GM21825 (cell line): ENCODE measurements around the gene MLYCD.

ENCODE experiments used
- ATAC-seq: cut with Tn5 transposase; IDR thresholded peaks from one replicate; pipeline ENCODE4 v1.9.1; 2021; ENCODE audit warnings: mild to moderate bottlenecking, moderate library complexity; ENCODE audit not compliant: unreplicated experiment

Gene MLYCD

DNA sequence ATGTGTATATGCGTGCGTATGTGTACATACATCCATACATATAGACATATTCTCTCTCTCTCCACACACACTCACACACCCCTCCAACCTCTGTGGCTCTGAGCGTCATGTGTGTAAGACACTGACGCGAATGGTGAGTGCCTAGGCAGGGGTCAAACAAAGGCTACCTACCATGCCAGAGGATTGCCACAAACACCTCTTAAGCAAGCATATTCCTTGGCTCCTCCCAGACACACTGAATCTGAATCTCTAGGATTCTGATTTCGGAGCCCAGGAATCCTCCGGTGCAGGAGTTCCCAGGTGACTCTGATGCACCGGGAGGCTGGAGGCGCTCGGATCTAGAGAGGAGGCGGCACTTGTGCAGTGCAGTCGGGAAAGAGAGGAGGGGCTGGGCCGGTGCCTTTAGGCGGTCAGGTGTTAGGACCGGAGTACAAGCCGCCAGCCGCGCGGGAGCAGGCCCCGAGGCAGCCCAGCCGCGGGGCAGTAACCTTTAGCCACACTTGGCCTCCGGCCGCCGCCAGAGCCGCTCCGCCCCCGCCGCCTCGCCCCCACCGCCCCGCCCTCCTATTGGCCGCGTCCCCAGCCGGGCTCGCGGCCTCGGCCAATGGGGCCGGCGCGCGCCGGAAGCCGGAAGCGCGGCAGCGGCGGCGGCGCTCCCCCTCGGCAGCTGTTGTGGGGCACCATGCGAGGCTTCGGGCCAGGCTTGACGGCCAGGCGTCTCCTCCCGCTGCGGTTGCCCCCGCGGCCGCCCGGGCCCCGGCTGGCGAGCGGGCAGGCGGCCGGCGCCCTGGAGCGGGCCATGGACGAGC, at the start of gene MLYCD:
TSS of gene MLYCD (plus strand) at position 653 of the 809 bp plus-strand sequence. CDS start at position 683, 30 bp downstream.
- peak; percentile 87 for ATAC-seq

DNA sequence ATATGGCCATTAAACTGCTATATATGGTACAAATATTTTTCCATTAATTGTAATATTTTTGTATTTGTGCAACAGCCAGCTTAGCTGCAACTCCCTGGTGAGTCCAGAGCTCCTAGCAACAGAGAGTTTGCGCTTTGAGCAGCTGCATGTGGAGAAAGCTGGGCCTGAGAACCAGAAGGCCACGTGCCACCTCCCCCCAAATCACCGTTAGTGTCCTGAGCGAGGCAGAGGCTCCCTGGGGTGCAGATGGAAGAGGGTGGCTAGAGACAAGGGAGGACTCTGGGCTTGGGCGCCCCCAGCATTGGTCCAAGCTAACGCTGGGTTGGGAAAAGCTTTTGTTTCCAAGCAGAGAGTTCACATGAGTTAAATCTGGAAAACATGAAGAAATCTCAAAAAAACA, 49.5 kb upstream of the MLYCD start:
- ATAC-seq, result no peak

DNA sequence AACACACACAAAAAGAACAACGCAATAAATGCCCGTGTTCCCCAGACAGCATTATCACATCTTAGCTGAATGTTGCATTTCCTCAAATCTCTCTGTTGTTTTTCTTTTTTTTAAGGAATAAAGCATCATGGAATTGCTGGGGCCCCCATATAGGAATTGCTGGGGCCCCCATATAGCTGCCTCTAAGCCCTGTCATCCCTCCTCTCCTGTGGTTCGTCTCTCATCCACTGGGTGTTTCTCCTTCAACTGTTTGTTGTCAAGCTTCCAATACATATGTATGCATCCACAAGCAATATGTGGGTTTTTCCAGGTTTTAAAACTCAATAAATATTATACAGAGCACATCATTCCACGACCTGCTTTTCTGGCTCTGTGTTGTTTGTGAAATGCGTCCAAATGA, 48.0 kb upstream of the MLYCD start:
- ATAC-seq, result no peak

DNA sequence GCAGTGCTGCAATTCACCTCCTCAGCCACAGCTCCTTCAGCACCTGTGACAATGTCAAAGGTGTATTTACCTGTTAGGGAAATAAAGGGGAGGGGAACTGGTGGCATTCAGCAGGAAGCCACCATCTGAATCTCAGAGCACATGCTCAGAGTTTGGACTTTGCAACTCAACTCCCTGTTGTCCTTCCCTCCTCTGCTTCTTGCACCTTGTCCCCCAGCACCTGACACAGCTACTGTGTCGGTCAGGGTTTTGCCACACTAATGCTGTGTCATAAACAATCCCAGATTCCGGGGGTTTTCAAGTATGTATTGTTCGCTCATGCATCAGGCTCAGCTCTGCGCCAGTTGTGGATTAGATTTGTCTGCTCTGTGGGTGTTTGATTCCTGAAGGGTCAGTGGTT, 47.4 kb upstream of the MLYCD start:
- ATAC-seq, result no peak

DNA sequence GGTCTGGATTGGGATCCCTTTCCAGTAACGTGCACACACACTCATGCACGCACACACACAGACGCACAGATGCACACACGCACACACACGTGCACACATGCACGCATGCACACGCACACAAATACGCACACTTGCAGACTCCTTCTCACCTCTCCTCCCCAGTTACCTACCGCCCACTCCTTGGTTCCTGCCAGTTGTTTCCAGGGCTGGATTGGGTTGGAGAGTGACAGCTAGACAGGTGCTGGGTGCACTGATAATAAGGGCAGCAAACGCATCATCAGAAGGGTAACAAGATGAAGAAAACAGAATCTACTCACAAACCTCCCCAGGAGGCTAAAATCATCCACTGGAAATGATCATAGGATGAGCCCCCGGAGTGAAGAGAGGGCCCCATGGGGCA, 46.1 kb upstream of the MLYCD start:
- ATAC-seq, result no peak

DNA sequence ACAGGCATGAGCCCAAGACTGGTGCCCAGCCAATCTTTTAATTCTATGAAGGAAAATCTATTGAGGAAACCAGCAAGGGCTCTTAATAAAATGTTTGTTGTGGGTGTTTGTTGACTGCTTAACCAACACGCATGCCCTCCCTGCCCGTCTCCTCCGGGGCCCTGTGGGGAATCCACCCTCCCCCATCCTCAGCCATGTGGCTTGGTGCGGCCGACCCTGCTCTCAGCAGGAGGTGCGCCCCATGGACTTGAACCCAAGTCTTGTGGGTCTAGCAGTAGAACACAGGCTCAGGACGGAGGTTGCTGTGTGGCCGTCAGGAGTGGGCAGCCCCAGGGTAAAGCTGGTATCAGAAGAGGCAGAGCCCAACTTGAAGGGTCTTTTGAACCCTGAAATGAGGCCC, 45.1 kb upstream of the MLYCD start:
- no peak for ATAC-seq

DNA sequence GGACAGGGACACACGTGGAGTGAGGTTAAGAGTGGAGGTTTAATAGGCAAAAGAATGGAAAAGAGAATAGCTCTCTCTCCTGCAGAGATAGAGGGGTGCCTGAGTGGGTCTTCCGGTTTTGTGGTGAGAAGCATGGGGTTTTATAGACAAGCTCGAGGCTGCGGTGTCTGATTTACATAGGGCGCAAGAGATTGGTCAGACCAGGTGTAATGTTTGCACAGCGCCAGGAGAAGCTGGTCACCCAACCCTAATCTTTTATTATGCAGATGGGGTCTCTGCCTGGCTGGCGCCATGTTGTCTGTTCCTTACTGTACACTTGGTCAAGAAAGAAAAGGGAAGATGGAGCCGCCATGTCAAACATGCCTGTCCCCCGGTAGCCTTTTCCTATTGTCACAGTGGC, 44.5 kb upstream of the MLYCD start:
- no peak for ATAC-seq

DNA sequence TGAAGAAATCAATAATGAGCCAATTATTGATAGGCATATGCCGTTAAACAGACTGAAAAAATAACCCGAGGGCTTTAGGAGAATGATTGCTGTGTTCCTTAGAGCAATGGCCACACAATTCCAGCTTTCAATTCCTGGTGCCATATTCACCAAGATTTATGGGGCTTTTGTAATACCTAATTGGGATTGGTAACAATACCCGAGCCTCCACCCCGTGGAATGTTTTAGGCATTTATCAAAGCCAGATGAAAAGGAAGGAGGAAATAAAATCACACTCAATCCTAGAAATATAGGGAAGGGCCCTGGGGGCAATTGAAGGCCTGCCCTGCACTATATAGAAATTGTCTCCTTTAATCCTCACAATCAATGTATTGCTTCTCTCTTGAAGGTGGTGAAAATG, 42.1 kb upstream of the MLYCD start:
- no peak for ATAC-seq

DNA sequence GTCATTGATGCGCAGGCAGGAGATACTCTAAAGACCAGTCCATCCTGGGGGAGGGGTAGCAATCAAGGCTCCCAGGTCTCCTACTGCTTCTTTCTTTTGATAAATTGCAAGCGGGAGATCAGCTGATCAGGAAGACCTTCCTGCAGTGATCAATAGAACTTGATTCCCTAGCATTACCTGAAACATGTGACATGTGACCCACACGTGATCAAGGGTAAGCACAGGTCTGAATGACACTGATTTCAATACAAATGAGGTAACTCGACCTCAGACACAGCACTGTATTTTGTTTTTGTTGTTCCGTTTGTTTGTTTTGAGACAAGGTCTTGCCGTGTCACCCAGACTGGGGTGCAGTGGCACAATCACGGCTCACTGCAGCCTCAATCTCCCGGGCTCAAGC, 39.6 kb upstream of the MLYCD start:
- no peak for ATAC-seq

DNA sequence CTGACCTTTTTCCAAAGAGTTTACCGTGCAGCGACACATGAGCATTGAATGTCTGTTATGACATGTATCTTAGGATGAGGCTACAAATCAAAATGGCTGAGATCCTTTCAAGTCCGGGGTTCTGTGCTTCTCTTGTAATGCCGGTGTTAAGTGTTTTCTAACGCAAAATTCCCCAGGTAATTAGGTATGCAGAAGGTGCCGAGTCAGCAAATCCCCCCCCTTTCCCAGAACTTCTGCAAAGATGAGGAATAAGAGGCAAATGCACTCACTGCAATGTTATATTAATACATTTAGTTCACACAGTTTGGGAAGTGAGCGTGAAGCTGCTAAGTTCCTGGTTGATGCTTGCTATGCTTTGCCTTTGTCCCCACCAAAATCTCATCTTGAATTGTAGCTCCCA, 36.3 kb upstream of the MLYCD start:
- ATAC-seq, result no peak

DNA sequence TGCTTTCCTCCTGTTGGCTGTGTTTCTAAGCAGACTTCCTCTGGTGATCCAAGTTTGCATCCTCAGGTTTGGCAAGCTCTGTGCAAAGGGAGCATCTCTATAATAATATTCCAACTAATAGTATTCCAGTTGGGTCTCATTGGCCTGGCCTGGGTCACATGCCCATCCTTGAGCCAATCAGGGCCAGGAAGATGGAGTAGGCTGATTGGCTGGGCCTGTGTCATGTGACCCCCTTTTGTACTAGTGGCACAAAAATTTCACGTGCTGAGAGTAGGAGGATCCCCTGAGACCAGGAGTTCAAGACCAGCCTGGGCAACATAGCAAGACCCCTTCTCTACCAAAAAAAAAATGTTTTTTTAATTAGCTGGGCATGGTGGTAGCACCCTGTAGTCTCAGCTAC, 35.2 kb upstream of the MLYCD start:
- no peak for ATAC-seq

DNA sequence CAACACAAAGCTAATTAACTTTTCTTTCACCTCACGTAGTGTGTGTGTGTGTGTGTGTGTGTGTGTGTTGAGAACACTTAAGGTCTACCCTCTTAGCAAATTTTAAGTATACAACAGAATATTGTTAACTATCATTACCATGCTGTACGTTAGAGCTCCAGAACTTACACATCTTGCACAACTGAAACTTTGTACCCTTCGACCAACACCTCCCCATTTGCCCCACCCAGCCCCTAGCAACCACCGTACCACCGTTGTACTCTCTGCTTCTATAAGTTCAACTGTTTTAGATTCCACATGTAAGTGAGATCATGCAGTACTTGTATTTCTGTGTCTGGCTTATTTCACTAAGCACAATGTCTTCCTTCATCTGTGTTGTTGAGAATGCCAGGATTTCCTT, 28.1 kb upstream of the MLYCD start:
- no peak for ATAC-seq

DNA sequence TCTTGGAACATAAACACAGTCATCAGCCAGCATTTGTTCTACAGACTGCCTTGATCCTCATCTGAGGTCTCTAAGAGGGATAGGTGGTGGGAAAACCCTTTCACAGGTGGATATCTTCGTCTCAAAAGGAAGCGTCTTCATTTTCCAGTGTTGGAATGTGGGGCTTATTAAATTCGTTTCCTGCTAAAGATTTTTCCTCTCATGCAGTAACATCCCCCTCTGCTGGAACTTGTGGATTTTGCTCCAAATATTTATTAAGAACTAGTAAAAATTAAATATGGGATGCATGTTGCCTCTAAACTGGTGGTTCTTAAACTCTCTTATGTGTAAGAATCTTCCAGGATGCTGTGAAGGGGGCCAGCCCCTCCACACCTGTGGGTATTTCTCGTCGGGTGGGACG, 20.1 kb upstream of the MLYCD start:
- ATAC-seq, result no peak

DNA sequence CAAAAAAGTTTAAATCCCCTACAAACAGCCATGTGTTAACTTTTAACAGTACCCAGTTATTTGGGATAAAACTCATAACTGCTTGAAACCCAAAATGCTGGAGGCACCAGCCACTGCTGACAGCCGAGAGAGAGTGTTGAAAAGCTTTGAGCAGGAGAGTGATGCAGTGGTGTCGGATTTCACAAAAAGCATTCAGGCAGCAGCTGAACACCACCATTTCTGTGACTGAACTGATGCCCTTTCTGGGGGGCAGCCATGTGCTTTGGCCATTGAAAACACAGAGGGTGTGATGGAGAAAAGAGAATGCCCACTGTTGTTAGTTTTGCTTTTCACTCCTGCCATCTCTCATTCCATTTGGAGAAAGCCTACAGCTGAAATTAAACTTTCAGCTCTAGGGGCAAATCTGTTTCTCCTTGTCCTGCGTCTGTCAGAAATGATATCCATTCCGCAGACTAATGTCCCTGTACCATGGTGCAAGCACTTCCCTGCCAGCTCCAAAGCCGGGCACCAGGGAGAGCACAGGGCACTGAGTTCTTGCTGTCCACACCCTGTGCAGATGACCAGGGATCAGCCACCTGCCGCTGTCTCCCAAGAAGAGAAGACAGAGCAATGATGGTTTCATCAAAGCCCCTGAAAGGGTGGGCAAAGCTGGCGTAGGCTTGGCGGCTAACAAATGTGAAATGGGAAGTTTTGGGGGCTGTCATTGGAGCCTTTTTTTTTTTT, 16.6 kb upstream of the MLYCD start:
- no peak for ATAC-seq

DNA sequence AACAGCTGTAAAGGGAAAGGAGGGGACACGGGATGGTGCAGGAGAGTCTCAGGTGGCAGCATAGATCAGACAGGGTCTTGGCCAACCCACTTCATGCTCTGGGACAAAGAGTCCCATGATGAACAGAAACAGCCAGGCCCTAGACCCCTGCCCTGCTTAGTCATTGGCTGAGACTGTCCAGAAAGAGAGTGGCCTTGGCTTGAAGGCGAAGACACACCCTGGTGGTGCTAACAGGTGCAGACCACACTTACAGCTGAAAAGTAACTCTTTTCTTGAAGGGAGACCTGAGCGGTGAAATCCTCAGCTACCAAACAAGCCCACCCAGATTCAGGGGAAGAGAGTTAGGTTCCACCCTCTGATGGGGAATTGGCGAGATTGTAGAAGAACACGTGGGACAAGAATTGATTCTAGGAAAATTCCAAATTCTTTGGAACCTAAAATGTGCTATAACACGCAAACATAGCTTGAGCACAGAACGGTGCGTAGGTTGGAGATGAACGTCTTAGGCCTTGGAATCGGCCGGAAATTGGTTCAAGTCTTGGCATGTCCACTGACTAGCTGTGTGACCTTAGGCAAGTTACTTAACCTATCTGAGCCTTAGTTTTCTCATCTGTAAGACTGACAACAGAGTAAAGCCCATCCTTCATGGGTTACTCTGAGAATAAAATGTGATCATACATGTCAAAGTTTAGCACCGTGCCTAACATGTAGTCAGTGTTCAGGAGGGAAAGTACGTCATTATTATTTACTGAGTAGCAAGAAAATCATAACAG, 12.5 kb upstream of the MLYCD start:
- ATAC-seq, result no peak

DNA sequence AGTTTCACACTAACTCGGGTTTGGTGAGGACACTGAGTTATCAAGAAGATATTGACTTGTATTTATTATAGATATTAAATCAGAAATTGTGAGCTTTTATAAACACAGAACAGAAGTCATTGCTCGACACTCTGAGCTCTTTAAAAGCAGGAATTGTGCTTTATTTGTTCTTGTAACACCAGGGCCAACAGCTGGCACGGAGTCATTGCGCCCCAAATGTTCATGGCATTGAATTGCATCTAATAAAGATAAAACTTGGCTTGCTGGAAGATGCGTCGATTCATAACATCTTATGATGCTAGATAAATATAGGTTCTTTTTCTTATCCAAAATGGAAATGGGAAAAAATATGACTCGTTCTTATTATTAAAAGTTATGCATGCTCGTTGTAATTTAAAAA, 11.8 kb upstream of the MLYCD start:
- ATAC-seq, result no peak

DNA sequence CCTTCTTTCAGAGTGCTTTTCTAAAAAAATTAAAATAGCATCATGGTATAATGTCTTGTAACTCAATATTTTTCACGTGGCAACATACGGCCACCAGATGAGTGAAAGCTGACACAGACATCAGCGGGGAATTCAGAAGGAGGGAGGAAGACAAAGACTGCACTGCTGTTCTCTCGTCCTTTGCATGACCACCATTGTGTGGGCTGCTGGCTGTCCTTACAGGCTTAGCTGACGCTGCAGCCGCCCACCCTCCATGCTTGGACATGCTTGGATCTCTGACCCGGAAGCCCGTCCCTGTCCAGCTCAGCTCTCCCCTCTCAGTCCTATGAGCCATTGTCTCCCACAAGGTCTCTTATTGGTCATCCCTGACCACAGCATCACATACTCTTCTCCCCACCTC, 11.4 kb upstream of the MLYCD start:
- no peak for ATAC-seq

DNA sequence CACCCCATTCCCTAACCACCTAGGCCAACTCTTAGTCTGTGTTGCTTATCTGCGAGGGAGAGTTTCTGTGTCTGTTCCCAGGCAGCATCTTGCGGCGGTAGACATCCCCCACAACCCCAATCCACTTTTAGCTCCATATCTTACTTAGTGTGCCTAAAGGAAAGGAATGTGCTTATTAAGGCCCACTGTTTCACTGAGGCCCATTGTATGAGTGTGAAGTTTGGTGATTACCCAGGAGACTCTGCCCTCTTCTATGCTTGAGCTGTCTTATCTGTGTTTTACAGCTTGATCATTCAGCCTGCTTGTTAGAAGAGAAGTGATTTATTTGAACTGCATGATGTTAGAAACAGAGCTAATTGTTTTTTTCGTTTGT, 10.3 kb upstream of the MLYCD start:
- ATAC-seq, result no peak

DNA sequence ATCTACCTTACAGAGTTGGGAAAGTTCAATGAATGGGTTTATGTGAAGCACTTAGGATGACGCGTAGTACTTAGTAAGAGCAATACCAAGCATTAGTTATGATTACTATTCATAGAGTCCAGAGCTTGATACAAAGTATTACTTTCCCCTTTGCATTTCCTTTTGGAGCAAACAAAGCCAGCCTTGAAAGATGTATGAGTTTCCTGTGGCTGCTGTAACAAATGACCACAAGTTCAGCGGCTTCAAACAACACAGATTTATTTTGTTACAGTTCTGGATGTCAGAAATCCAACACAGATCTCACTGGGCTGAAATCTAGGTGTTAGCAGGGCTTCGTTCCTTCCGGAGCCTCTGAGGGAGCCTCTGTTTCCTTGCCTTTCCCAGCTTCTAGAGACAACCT, 8.6 kb upstream of the MLYCD start:
- ATAC-seq, result no peak

DNA sequence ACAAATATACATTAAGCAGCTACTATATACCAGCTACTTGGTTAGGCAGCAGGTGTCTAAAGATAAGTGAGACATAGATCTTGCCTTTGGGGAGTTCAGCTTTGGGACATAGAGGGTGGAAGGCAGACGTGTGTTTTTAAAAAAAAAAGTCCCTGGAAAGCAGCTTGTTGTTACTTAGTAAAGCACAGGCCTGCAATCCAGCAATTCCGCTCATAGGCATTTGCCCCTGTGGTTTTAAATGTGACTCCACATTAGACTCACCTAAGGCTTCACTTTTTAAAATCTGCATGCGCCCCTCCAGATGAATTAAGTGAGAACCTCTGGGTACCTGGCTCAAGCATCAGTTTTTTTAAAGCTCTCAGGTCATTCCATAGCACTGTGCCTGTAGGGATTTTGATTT, 7.2 kb upstream of the MLYCD start:
- no peak for ATAC-seq

DNA sequence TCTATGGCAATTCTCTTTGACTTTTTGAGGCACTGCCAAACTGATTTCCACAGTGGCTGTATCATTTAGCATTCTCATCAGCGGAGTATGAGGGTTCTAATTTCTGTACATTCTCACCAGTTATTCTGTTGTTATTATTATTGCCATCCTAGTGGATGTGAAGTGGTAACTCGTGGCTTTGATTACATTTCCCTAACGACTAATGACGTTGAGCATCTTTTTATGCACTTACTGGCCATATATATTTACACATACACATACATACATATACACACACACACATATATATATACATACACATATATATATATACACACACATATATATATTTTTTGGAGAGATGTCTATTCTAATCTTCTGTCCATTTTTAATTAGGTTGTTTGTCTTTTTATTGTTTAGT, 3.7 kb upstream of the MLYCD start:
- no peak for ATAC-seq

DNA sequence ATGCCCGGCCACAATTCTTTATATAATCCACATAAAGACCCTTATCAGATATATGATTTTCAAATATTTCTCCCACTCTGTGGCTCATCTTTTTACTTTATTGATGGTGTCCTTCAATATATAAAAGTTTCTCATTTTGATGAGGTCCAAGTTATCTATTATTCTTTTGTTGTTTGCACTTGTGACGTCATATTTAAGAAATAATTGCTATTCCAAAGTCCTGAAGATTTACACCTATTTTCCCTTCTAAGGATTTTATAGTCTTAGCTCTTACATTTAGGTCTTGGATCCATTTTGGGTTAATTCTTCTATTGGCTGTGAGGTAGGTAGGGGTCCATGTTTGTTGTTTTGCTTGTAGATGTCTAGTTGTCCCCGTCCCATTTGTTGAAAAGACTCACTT, 3.0 kb upstream of the MLYCD start:
- no peak for ATAC-seq
